H1 (cell line): ENCODE measurements around the gene CEMIP2.

Source experiments
- BCL11A ChIP-seq, 2 experiments: IDR thresholded peaks; one replicate each; pipeline ENCODE4 v1.6.1; 2011; ENCODE audit warnings: low read depth in 2 of 2, low read length in 2 of 2, mild to moderate bottlenecking in 2 of 2
- EP300 ChIP-seq, 2 experiments: IDR thresholded peaks; 1 replicate in 1 of 2; 2 replicates in 1 of 2; pipeline ENCODE4 v1.6.1; 2011 to 2012; ENCODE audit warnings: low read depth in 2 of 2, low read length in 2 of 2, mild to moderate bottlenecking in 2 of 2, borderline replicate concordance in 1 of 2, inconsistent platforms in 1 of 2, moderate library complexity in 1 of 2
- EZH2 ChIP-seq: fragments of 200-600 bp; sonication (generic); IDR thresholded peaks from 2 replicates; pipeline ENCODE4 v1.7.1; 2012; ENCODE audit warnings: low read depth, mild to moderate bottlenecking, moderate library complexity, low read length, inconsistent platforms; ENCODE audit not compliant: severe bottlenecking
- GABPA ChIP-seq: IDR thresholded peaks from 2 replicates; pipeline ENCODE4 v1.6.1; 2011; ENCODE audit warnings: mild to moderate bottlenecking, low read length, moderate library complexity, borderline replicate concordance; ENCODE audit not compliant: insufficient read depth
- HDAC2 ChIP-seq, 2 experiments: fragments of 300-600 bp in 1 of 2; sonication (generic) in 1 of 2; IDR thresholded peaks; 2 replicates each; pipeline ENCODE4 v1.6.1; 2011 to 2012; ENCODE audit warnings: low read depth in 2 of 2, low read length in 2 of 2, mild to moderate bottlenecking in 2 of 2, moderate library complexity in 2 of 2, borderline replicate concordance in 1 of 2, inconsistent platforms in 1 of 2
- JUND ChIP-seq: IDR thresholded peaks from 2 replicates; pipeline ENCODE4 v1.6.1; 2011; ENCODE audit warnings: mild to moderate bottlenecking, improper control_type of control experiment, low read length
- NANOG ChIP-seq: IDR thresholded peaks from 2 replicates; pipeline ENCODE4 v1.6.1; 2011; ENCODE audit warnings: low read length, low read depth, mild to moderate bottlenecking, inconsistent platforms; ENCODE audit not compliant: insufficient read depth, poor library complexity, severe bottlenecking
- RXRA ChIP-seq: IDR thresholded peaks from 2 replicates; pipeline ENCODE4 v1.6.1; 2011; ENCODE audit warnings: low read depth, mild to moderate bottlenecking, low read length, moderate library complexity; ENCODE audit not compliant: insufficient read depth
- SRF ChIP-seq: IDR thresholded peaks from 2 replicates; pipeline ENCODE4 v1.6.1; 2011; ENCODE audit warnings: mild to moderate bottlenecking, low read depth, low read length, moderate library complexity
- TF ChIP-seq, protein P1 (sequence below), 3 experiments: IDR thresholded peaks; 1 replicate in 2 of 3; 2 replicates in 1 of 3; pipeline versions ENCODE4 v1.5.1 to v1.6.1; 2011; ENCODE audit warnings: low read length in 3 of 3, mild to moderate bottlenecking in 3 of 3, inconsistent platforms in 2 of 3, low read depth in 1 of 3, moderate library complexity in 1 of 3; ENCODE audit not compliant: insufficient read depth in 1 of 3; ENCODE audit errors: control extremely low read depth in 1 of 3

DNA sequence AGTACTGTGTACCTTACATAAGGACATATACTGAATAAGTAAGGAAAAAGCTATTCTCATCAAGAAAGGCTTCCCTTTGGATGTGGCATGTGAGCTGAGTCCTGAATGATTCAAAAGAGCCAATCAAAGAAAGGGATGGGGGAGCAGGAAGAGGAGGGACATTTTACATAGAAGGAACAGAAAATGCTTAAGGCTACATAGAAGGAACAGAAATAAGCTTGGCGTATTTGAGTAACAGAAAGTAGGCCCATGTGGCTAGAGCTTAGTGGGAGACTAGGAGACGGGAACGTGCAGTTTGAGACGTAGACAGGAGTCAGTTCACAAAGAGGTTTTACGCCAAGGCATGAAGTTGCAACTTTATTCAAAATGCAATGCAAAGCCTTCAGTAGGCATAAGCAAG, 126.3 kb downstream of the CEMIP2 start:
- TF ChIP-seq NANOG (no peak), RXRA (no peak), HDAC2 (IDR thresholded peaks at IDR 0.05; ENCODE audit: borderline replicate concordance in 1 of 2, low read depth in 2 of 2, low read length in 2 of 2) (no peak), EP300 (IDR thresholded peaks at IDR 0.05; ENCODE audit: borderline replicate concordance in 1 of 2, low read depth in 2 of 2, low read length in 2 of 2) (no peak), JUND (no peak), SRF (no peak), BCL11A (IDR thresholded peaks at IDR 0.05; ENCODE audit: low read depth in 2 of 2, low read length in 2 of 2) (no peak), EZH2 (no peak), GABPA (no peak)
- TF ChIP-seq, protein P1, sequence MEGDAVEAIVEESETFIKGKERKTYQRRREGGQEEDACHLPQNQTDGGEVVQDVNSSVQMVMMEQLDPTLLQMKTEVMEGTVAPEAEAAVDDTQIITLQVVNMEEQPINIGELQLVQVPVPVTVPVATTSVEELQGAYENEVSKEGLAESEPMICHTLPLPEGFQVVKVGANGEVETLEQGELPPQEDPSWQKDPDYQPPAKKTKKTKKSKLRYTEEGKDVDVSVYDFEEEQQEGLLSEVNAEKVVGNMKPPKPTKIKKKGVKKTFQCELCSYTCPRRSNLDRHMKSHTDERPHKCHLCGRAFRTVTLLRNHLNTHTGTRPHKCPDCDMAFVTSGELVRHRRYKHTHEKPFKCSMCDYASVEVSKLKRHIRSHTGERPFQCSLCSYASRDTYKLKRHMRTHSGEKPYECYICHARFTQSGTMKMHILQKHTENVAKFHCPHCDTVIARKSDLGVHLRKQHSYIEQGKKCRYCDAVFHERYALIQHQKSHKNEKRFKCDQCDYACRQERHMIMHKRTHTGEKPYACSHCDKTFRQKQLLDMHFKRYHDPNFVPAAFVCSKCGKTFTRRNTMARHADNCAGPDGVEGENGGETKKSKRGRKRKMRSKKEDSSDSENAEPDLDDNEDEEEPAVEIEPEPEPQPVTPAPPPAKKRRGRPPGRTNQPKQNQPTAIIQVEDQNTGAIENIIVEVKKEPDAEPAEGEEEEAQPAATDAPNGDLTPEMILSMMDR (IDR thresholded peaks at IDR 0.05; ENCODE audit: control extremely low read depth in 1 of 3, insufficient read depth in 1 of 3, low read depth in 1 of 3, low read length in 3 of 3), result no peak
